Amygdala (tissue), 56 donors: ENCODE results near the gene POTEE.
"Not testable (repeated sequence)": the region's sequence is repeated elsewhere in the genome, so short reads cannot be mapped to it uniquely, and the experiment has no call there.

Experiments
- DNase-seq, 56 donors: peaks; one replicate each; lab custom pipeline; 2025; lab: John Stamatoyannopoulos, UW

POTEE gene

GRCh38 chr2:131209030-131209772, at the start of gene POTEE:
TSS of gene POTEE (plus strand) at chr2:131209536. CDS start at chr2:131218403, 8,867 bp downstream.
- not testable (repeated sequence) for DNase-seq

DNA sequence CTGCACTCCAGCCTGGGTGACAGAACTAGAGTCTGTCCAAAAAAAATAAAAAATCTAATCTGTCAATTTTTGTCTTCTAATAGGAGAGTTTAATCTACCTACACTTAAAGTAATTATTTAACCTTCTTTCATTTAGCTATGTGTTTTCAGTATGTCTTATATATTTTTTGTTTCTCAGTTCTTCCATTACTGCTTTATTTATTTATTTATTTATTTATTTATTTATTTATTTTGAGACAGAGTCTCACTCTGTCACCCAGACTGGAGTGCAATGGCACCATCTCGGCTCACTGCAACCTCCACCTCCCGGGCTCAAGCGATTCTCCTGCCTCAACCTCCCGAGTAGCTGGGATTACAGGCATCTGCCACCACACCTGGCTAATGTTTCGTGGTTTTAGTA, 43.8 kb upstream of the POTEE start:
- DNase-seq = not testable (repeated sequence)

DNA sequence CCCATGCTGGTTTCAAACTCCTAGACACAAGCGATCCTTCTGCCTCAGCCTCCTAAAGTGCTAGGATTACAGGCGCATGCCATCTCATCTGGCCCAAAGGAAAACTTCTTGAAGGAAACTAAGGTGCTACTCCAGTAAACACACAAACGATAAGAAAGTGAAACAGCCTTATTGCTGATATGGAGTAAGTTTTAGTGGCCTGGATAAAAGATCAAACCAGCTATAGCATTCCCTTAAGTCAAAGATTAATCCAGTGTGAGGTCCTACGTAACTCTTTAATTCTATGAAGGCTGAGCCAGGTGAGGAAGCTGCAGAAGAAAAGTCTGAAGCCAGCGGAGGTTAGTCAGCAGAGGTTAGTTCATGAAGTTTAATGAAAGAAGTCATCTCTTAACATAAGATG, 40.8 kb upstream of the POTEE start:
- DNase-seq = no peak

GRCh38 chr2:131178050-131178449, 31.3 kb upstream of the POTEE start:
- DNase-seq = not testable (repeated sequence)

GRCh38 chr2:131178721-131179418, 30.5 kb upstream of the POTEE start:
- DNase-seq = not testable (repeated sequence)

DNA sequence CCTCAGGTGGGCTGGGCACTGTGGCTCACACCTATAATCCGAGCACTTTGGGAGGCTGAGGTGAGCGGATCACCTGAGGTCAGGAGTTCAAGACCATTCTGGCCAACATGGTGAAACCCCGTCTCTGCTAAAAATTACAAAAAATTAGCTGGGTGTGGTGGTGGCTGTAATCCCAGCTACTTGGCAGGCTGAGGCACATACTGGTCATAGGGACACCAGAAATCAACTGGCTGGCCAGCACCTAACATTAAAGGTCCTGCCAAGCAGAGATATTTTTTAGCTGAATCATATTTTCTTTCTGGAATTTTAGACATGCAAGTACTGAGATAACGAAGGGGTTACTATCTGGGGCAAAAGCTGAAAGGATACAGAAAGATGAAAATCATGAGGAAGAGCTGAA, 27.9 kb upstream of the POTEE start:
- not testable (repeated sequence) for DNase-seq

DNA sequence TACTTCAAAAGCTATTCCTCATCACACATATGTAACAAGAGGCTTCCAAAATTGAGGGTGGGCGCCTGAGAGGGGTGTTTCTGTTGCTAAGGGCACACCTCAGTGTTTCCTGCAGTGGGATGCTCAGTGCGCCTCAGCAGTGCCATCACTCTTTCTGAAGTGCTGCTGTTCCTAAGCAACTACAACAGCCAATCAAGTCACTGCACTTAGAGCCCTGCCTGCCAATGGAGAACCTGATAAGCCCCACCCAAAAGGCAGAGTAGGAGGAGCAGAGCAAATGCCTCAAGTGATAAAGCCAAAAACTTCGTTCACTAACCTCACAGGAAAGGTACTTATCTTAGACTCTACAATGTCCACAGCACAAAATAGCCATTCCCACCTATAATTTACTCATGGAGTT, 15.9 kb upstream of the POTEE start:
- not testable (repeated sequence) for DNase-seq

DNA sequence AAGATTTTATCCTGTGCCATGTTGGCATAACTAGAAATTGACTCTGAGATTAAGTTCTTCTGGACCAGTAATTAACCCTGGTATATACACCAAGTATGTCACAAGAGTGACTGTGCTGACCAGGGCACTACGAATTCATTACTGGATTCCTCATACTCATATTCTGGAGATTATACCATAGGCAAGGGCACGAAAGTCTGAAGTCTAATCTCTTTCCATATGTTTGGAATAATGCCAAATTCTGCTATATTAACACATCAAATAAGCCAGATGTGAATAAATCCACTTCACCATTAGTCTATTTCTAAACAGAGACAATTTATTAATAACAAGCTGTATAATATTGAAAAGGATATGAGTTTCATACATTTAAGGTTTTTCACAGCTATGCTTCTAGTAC, 13.2 kb upstream of the POTEE start:
- not testable (repeated sequence) for DNase-seq

DNA sequence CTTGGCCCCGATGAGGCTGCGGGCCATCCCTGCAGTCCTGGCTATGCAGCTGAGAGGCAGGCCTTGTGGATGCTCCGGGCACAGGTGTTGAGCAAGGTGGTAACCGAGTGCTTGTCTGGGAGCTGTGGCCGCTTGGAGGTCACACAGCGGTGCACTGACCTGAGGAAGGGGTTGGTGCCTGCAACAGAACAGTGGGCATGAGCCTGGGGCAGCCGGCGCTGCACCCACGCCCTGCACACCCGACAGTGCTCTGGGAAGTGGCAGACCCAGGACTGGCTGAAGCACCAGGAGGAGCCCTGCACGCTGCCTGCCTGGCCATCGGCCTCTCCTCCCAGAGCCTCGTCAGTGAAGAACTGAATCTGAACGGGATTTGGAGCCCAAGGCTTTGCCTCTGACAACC, 8.2 kb upstream of the POTEE start:
- DNase-seq = no peak

DNA sequence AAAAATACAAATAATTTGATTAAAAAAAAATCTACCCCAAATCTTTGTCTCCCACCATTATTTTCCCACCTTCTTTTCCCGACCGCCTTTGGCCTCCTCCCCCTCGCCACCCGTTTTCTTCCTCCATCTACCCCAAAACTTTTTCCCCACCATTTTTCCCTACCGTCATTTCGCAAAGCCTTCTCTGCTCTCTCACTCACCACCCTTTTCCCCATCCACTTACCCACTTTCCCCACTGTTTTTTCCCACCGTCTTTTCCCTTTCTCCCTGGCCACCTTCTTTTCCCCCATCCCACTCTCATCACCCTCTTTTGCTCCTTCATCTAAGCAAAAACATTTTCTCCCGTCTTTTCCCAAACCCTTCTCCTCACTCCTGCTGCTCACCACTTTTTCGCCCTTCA, 1.5 kb upstream of the POTEE start:
- DNase-seq = not testable (repeated sequence)

DNA sequence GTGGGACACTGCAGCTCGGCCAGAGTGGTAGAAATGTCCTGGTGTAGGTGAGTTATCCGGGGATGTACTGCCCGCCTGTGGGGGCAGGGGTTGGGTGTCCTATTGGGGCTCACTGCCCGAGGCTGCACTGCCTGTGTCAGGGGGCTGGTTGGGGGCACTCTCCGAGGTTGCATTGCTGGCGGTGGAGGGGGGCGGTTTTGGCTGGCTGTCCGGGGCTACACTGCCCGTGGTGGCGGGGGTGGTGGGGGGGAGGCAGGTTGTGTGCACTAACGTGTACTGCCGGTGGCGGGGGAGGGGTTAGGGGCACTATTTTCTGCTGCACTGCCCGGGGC, 403 bp downstream of the POTEE start:
- not testable (repeated sequence) for DNase-seq

DNA sequence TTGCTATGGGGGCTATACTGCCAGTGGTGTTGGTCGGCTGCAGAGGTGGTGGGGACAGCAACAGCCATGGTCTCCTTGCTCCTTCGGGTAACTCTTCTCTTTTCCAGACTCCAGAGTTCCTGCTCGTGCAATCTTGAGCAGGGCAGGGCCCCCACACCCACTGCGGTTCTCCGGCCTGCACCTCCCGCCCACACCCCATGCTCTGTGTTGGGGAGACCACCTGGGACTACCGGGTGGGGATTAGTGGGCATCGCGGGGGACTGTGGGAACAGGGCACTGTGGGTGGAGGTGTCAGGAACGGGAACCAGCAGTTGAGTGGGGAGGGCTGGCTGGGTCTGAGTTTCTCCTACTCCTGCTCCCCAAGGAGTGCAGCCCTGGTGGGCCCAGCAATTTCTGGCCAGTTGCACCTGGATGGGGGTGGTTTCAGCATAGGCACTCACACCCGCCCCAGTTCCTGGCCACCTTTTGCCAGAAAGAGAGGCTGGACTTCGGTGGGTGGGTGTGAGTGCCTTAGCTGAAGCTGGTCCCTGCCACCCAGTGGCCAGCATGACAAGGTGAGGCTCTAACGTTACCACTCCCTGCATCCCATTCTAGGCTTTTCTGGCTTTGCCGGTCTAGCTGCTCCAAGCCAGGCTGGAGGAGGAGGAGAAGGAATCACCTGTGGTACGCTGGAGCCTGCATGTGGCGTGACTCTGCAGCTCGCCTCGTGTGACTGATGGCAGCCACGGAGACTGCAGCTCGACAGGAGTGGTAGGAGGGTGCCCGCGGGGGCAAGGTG, 1.3 kb downstream of the POTEE start:
- not testable (repeated sequence) for DNase-seq

GRCh38 chr2:131217238-131217986, 8.1 kb downstream of the POTEE start:
- DNase-seq = not testable (repeated sequence)

GRCh38 chr2:131235543-131236449, 26.5 kb downstream of the POTEE start:
- not testable (repeated sequence) for DNase-seq
